ENCODE measurements around the gene TRMT10B.

TRMT10B gene

GRCh38 chr9:37715991-37716505 is 37.6 kb upstream of the TRMT10B start:
- DNase-seq (ENCODE audit: low read depth): no peak
- H3K4me3 ChIP-seq (ENCODE audit: low read depth, low read length): no peak overlapping the region
- no peak for TF ChIP-seq CTCF (IDR thresholded peaks at IDR 0.05; ENCODE audit: control insufficient read depth, extremely low read depth, insufficient read depth)

DNA sequence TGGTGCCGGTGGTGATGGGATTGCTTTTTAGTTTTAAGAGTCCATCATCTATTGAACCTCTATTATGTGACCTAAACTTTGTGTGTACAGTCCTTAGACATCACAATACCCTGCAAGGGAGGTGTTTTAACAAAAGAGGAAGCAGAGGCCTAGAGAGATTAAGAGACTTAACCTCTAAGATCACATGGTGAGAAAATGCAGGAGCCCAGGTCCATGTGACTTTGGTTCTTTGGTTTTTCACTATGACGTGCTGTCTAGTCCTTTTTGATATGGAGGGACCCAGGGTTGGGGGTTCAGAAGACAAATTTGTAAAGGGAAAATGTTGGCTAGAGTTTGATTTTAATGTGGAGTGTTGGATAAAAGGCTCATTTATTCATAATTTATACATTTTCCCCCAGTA is 34.1 kb upstream of the TRMT10B start:
- no peak overlapping the region for H3K4me3 ChIP-seq (ENCODE audit: low read depth, low read length)
- DNase-seq (ENCODE audit: low read depth): no peak
- TF ChIP-seq CTCF (IDR thresholded peaks at IDR 0.05; ENCODE audit: control insufficient read depth, extremely low read depth, insufficient read depth): no peak

DNA sequence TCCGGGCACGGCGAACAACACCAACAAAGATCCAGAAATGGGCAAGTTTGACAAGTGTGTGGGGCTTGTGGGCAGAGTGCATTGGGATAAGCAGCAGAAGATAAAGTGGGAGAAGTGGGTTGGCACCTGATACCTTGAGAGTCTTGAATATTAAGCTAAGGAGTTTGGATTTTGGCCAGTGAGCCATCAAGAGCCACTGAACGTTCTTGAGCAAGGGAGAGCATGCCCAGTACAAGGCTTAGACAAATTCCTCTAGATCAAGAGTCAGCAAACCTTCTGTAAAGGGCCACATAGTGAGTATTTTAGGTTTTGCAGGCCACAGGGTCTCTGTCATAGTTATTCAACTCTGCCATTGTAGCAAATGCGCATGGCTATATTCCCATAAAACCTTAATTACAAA is 26.6 kb upstream of the TRMT10B start:
- no peak overlapping the region for H3K4me3 ChIP-seq (ENCODE audit: low read depth, low read length)
- TF ChIP-seq CTCF (IDR thresholded peaks at IDR 0.05; ENCODE audit: control insufficient read depth, extremely low read depth, insufficient read depth): no peak
- DNase-seq (ENCODE audit: low read depth): no peak

GRCh38 chr9:37729499-37729898 is 24.1 kb upstream of the TRMT10B start:
- no peak overlapping the region for H3K4me3 ChIP-seq (ENCODE audit: low read depth, low read length)
- no peak for TF ChIP-seq CTCF (IDR thresholded peaks at IDR 0.05; ENCODE audit: control insufficient read depth, extremely low read depth, insufficient read depth)
- DNase-seq (ENCODE audit: low read depth): no peak

DNA sequence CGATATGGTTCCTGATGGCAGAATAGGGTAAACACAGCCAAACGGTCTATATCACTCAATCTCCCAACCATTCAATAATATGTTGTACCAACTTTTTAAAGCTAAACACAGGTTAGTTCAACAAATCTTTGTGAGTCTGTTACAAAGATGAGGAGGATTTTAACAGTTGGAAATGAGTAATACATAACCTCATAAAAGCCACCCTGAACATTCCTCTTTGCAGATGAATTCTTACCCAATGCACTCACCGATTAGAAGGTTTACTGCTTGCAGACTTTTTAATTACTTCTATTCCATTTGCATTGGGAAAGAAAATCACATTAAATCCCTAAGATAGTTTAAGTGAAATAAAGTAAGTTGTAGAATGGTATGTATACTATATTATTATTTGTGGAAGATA is 23.3 kb upstream of the TRMT10B start:
- H3K4me3 ChIP-seq (ENCODE audit: low read depth, low read length): no peak overlapping the region
- TF ChIP-seq CTCF (IDR thresholded peaks at IDR 0.05; ENCODE audit: control insufficient read depth, extremely low read depth, insufficient read depth): no peak
- DNase-seq (ENCODE audit: low read depth): no peak

GRCh38 chr9:37730839-37731238 is 22.8 kb upstream of the TRMT10B start:
- DNase-seq (ENCODE audit: low read depth): no peak
- no peak for TF ChIP-seq CTCF (IDR thresholded peaks at IDR 0.05; ENCODE audit: control insufficient read depth, extremely low read depth, insufficient read depth)
- H3K4me3 ChIP-seq (ENCODE audit: low read depth, low read length): no peak overlapping the region

DNA sequence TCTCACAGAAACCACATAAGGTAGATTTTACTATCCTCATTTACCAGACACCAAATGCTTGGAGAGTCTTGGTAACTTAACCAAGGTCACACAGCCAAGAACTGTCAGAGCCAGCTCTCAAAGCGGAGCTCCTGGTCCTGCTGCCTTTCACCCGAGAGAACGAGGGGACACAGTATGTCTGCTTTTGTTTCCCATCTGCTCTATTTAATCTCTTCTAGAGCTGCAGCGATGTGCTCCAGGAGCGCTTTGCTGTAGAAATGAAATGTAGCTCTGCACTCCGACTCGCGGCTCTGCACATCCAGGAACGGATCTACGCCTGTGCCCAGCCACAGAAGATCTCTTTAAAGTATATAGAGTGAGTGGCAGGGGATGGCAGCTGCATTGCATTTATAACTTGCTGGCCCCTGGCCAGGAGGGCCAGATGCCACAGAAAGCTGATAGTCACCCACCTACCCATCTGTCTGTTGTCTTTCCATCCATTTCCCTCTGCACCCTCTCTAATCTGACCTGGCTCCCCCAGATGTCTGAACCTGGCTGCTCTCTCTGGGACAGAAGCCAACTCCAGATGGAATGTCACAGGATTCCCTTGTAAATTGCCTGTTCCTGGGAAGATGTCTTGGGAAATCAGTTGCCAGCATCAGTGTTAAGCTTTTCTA is 21.4 kb upstream of the TRMT10B start:
- DNase-seq (ENCODE audit: low read depth): no peak
- no peak overlapping the region for H3K4me3 ChIP-seq (ENCODE audit: low read depth, low read length)
- TF ChIP-seq CTCF (IDR thresholded peaks at IDR 0.05; ENCODE audit: control insufficient read depth, extremely low read depth, insufficient read depth): no peak

Measured in LNCaP clone FGC (cell line).